Parathyroid adenoma (tissue), 2 donors: ENCODE results near the gene KIAA0040.
A peak's percentile ranks its signal among the peaks of the same experiment; 100 is the strongest.

Source experiments
- H2AFZ ChIP-seq: fragments of 300-600 bp; sonication (generic); one replicate; pipeline ENCODE4 v1.7.0; 2017; ENCODE audit warnings: antibody characterized with exemption, mild to moderate bottlenecking
- H3K27ac ChIP-seq: fragments of 300-600 bp; sonication (generic); one replicate; pipeline ENCODE4 v1.7.0; 2017
- H3K27me3 ChIP-seq: fragments of 300-600 bp; sonication (generic); one replicate; pipeline ENCODE4 v1.7.0; 2017; ENCODE audit warnings: low read length; ENCODE audit not compliant: control insufficient read depth, insufficient read depth
- H3K36me3 ChIP-seq: fragments of 300-600 bp; sonication (generic); one replicate; pipeline ENCODE4 v1.7.0; 2017; ENCODE audit warnings: low read length; ENCODE audit not compliant: control insufficient read depth, insufficient read depth
- H3K4me1 ChIP-seq: fragments of 300-600 bp; sonication (generic); one replicate; pipeline ENCODE4 v1.7.0; 2017; ENCODE audit warnings: control low read depth
- H3K4me2 ChIP-seq: fragments of 300-600 bp; sonication (generic); one replicate; pipeline ENCODE4 v1.7.0; 2017; ENCODE audit warnings: low read length
- H3K4me3 ChIP-seq: fragments of 300-600 bp; sonication (generic); one replicate; pipeline ENCODE4 v1.7.0; 2017; ENCODE audit warnings: low read depth, low read length
- H3K79me2 ChIP-seq: fragments of 300-600 bp; sonication (generic); one replicate; pipeline ENCODE4 v1.7.0; 2017; ENCODE audit warnings: control low read depth
- H3K9ac ChIP-seq: fragments of 300-600 bp; sonication (generic); one replicate; pipeline ENCODE4 v1.7.0; 2017; ENCODE audit warnings: mild to moderate bottlenecking
- H3K9me3 ChIP-seq: fragments of 300-600 bp; sonication (generic); one replicate; pipeline ENCODE4 v1.7.0; 2017; ENCODE audit warnings: low read length; ENCODE audit not compliant: control insufficient read depth
- TF ChIP-seq, protein P1 (sequence below): fragments of 300-600 bp; sonication (generic); IDR thresholded peaks from one replicate; pipeline ENCODE4 v1.7.0; 2017; ENCODE audit warnings: antibody characterized with exemption, mild to moderate bottlenecking
- donor health status: primary hyperparathyroidism.

Gene KIAA0040

GRCh38 chr1:175197531-175197930, 5.0 kb upstream of the KIAA0040 start:
- Histone ChIP-seq H3K4me3 (no peak overlapping the region), H3K36me3 (no peaks in the 10 kb centered on the region), H3K79me2 (no peaks in the 10 kb centered on the region), H3K27ac (no peak overlapping the region), H3K4me1 (no peaks in the 10 kb centered on the region), H3K9ac (no peak overlapping the region), H3K4me2 (no peak overlapping the region), H3K27me3 (no peaks in the 10 kb centered on the region), H3K9me3 (no peaks in the 10 kb centered on the region), H2AFZ (no peak overlapping the region)
- TF ChIP-seq, protein P1, sequence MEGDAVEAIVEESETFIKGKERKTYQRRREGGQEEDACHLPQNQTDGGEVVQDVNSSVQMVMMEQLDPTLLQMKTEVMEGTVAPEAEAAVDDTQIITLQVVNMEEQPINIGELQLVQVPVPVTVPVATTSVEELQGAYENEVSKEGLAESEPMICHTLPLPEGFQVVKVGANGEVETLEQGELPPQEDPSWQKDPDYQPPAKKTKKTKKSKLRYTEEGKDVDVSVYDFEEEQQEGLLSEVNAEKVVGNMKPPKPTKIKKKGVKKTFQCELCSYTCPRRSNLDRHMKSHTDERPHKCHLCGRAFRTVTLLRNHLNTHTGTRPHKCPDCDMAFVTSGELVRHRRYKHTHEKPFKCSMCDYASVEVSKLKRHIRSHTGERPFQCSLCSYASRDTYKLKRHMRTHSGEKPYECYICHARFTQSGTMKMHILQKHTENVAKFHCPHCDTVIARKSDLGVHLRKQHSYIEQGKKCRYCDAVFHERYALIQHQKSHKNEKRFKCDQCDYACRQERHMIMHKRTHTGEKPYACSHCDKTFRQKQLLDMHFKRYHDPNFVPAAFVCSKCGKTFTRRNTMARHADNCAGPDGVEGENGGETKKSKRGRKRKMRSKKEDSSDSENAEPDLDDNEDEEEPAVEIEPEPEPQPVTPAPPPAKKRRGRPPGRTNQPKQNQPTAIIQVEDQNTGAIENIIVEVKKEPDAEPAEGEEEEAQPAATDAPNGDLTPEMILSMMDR = no peak

DNA sequence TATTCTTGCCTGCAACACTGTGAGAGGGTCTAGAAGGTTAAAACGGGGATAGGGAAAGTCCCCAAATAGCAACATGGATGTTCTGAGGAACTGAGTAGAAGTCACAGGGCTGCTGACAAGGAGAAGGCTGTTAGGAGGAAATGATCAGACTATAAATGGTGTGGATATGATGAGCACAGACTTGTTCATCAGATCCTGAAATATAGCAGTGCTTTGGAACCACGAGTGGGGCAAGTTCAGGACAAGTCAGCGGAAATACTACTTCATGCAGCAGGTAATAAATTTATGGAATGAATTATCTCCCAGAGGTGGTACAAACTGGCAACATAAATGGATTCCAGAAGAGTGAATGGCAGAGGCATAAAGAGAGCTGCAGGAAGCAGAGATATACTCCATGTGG, 3.2 kb upstream of the KIAA0040 start:
- Histone ChIP-seq H3K9ac (no peak overlapping the region), H3K36me3 (no peaks in the 10 kb centered on the region), H3K4me1 (peaks cover 3% of the 10 kb centered on the region), H3K27ac (no peak overlapping the region), H3K9me3 (no peaks in the 10 kb centered on the region), H3K27me3 (no peaks in the 10 kb centered on the region), H3K4me2 (no peak overlapping the region), H3K79me2 (no peaks in the 10 kb centered on the region), H2AFZ (no peak overlapping the region), H3K4me3 (no peak overlapping the region)
- TF ChIP-seq, protein P1 = no peak

DNA sequence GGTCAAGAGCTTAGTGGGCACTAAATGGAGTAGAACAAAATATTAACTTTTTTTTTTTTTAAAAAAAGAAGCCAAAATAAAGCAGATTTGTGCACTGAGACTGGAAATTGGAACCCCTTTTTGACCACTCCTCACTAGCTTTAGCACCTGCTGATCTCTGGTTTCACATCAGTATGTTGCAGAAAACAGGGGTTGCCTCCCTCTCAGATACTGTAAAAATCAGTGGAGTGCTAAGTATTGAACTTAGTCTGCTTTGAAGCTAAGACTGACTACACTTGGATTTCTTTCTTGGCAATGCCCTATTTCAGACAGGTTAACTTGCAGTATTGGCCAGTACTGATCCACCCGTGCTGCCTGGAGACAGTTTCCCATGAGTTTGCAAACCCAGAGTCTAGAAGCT, 2.7 kb upstream of the KIAA0040 start:
- Histone ChIP-seq H2AFZ (no peak overlapping the region), H3K9ac (no peak overlapping the region), H3K79me2 (no peaks in the 10 kb centered on the region), H3K4me2 (no peak overlapping the region), H3K27ac (no peak overlapping the region), H3K4me1 (peaks cover 3% of the 10 kb centered on the region), H3K4me3 (no peak overlapping the region), H3K27me3 (no peaks in the 10 kb centered on the region), H3K36me3 (no peaks in the 10 kb centered on the region), H3K9me3 (no peaks in the 10 kb centered on the region)
- TF ChIP-seq, protein P1 = no peak

- Histone ChIP-seq H3K27me3 (no peaks in the 10 kb centered on the region), H3K4me2 (peak overlapping the region; percentile 80), H3K36me3 (no peaks in the 10 kb centered on the region), H3K79me2 (no peaks in the 10 kb centered on the region), H3K27ac (peak overlapping the region; percentile 90), H2AFZ (peak overlapping the region; percentile 91), H3K9ac (no peak overlapping the region), H3K4me1 (peaks cover 3% of the 10 kb centered on the region), H3K4me3 (peak overlapping the region; percentile 81), H3K9me3 (no peaks in the 10 kb centered on the region)
- TF ChIP-seq, protein P1 = no peak
Measured at GRCh38 chr1:175193527-175193910, 943 bp upstream of the KIAA0040 start.

- H3K27ac ChIP-seq = peak overlapping the region; percentile 90
Measured at GRCh38 chr1:175192111-175192629, 406 bp downstream of the KIAA0040 start.

More at GRCh38 chr1:175192111-175192629, 406 bp downstream of the KIAA0040 start:
- Histone ChIP-seq H3K9me3 (no peaks in the 10 kb centered on the region), H2AFZ (peak overlapping the region; percentile 81), H3K4me1 (peaks cover 3% of the 10 kb centered on the region), H3K9ac (peak overlapping the region; percentile 13), H3K4me3 (peak overlapping the region; percentile 81), H3K79me2 (no peaks in the 10 kb centered on the region), H3K36me3 (no peaks in the 10 kb centered on the region), H3K4me2 (peak overlapping the region; percentile 79), H3K27me3 (no peaks in the 10 kb centered on the region)
- TF ChIP-seq, protein P1 = no peak
